Heart left ventricle (tissue), 16 donors: ENCODE results near the gene NXN. TPM values are rescaled to one million over a fixed set of nuclear protein-coding genes. Genes with fewer than 3 reads are reported as not detected.

Experiments
- ATAC-seq, 4 donors: fragments of 200-7000 bp; cut with Tn5 transposase; one replicate each; pipeline ENCODE4 v1.9.1; 2020 to 2022; ENCODE audit warnings: moderate library complexity in 4 of 4, mild to moderate bottlenecking in 3 of 4, moderate number of reproducible peaks in 1 of 4
- DNase-seq, 5 donors: peaks; one replicate each; pipeline ENCODE4 v3.0.0-alpha.2; 2020
- H3K27ac ChIP-seq, 12 donors: fragments of 200-600 bp; sonication (generic) in 4 of 12; one replicate each; pipeline versions ENCODE4 v1.5.0 to v1.8.0; 2016 to 2022; ENCODE audit warnings: mild to moderate bottlenecking in 2 of 12
- H3K27me3 ChIP-seq, 9 donors: fragments of 200-600 bp; sonication (generic) in 2 of 9; one replicate each; pipeline versions ENCODE4 v1.5.1 to v1.8.0; 2016 to 2022; ENCODE audit warnings: mild to moderate bottlenecking in 3 of 9
- H3K36me3 ChIP-seq, 9 donors: fragments of 200-600 bp; sonication (generic) in 2 of 9; one replicate each; pipeline versions ENCODE4 v1.5.0 to v1.8.0; 2018 to 2022; ENCODE audit warnings: mild to moderate bottlenecking in 2 of 9
- H3K4me1 ChIP-seq, 12 donors: fragments of 200-600 bp; sonication (generic) in 4 of 12; one replicate each; pipeline versions ENCODE4 v1.5.0 to v1.8.0; 2016 to 2022; ENCODE audit warnings: mild to moderate bottlenecking in 3 of 12
- H3K4me3 ChIP-seq, 12 donors: fragments of 200-600 bp; sonication (generic) in 4 of 12; one replicate each; pipeline versions ENCODE4 v1.5.0 to v1.8.0; 2017 to 2022; ENCODE audit warnings: mild to moderate bottlenecking in 9 of 12, moderate library complexity in 4 of 12
- H3K9me3 ChIP-seq, 12 donors: fragments of 200-600 bp; sonication (generic) in 4 of 12; one replicate each; pipeline versions ENCODE4 v1.5.0 to v1.8.0; 2016 to 2022; ENCODE audit warnings: mild to moderate bottlenecking in 1 of 12
- POLR2A ChIP-seq, 2 donors: fragments of 450-650 bp; IDR thresholded peaks; one replicate each; pipeline ENCODE4 v1.6.1; 2017; ENCODE audit warnings: antibody characterized with exemption in 2 of 2, mild to moderate bottlenecking in 2 of 2, moderate library complexity in 2 of 2
- WGBS, 4 donors: extraction: QIAGEN DNeasy Blood & Tissue Kit in 2 of 4; methylation state at CpG; one replicate each; pipeline versions ENCODE4 v1.1.5 to v1.1.7; 2013 to 2018; 5-methylcytosine and 5-hydroxymethylcytosine counted together
- intact Hi-C, 10 donors: fragments of 100-400 bp; cut with DNase I; formaldehyde crosslinking; loops; one replicate each; pipeline versions ENCODE4 v1.11.1 to v1.14.2; 2022
- polyA plus RNA-seq, 2 donors: library from polyadenylated mRNA; stranded (reverse); fragments of 200-250 nt; gene quantifications; one replicate each; pipeline ENCODE4 v1.2.3, GENCODE V29; 2013
- total RNA-seq, 9 donors: library from RNA; depleted of rRNA in 2 of 9; stranded (reverse); fragments of >200 nt in 2 of 9; fragmentation: NEBNext Ultra II Directional in 3 of 9; extraction: Animal tissue kit (Norgen Biotek cat#: 25700) in 3 of 9; gene quantifications; one replicate each; pipeline versions ENCODE4 v1.1.0 to v1.2.4, GENCODE V29; 2016 to 2023
- TF ChIP-seq, protein P1 (sequence below), 12 donors: fragments of 200-600 bp; sonication (generic) in 4 of 12; IDR thresholded peaks; one replicate each; pipeline versions ENCODE4 v1.5.0 to v1.8.0; 2018 to 2022; ENCODE audit warnings: antibody characterized with exemption in 12 of 12, mild to moderate bottlenecking in 5 of 12
- donor health status: ischemic (EF 13 %, LVEDD 7.1; RV severe dilation, severe dysfunction).
- donor health status: healthy with polysubstance abuse.
- donor health status: DM: no; HTN: yes; CAD: no.
- donor health status: DM: no; HTN: no; CAD: no.
- donor health status: ischemic (EF 25% LVEDD 6.9; RV normal size, moderate dysfunction).
- donor health status: ischemic (EF 25% LVEDD 5.7; RV mildly dilated, moderate dysfunction).
- donor health status: healthy.
- donor health status: DM: yes; HTN: yes; CAD: no.
- donor health status: ischemic (EF 35%, LVEDD 5.7; RV mildly dilated, moderate dysfunction).
- donor health status: nonischemic (EF 11% LVEDD 7.7; RV severe dilation, severe dysfunction).
- donor health status: DM: yes; HTN: yes; CAD: no.
- donor health status: PGD.
- donor health status: ischemic (EF 29% LVEDD 5.4; RV normal size, mild dysfunction).
- donor health status: nonischemic (EF 23%, LVEDD 6.1; RV moderate dilation, normal function).

The NXN gene
- total and polyA plus RNA-seq, 11 donors, result 8.6 to 20.3 (median 14.1) TPM

DNA sequence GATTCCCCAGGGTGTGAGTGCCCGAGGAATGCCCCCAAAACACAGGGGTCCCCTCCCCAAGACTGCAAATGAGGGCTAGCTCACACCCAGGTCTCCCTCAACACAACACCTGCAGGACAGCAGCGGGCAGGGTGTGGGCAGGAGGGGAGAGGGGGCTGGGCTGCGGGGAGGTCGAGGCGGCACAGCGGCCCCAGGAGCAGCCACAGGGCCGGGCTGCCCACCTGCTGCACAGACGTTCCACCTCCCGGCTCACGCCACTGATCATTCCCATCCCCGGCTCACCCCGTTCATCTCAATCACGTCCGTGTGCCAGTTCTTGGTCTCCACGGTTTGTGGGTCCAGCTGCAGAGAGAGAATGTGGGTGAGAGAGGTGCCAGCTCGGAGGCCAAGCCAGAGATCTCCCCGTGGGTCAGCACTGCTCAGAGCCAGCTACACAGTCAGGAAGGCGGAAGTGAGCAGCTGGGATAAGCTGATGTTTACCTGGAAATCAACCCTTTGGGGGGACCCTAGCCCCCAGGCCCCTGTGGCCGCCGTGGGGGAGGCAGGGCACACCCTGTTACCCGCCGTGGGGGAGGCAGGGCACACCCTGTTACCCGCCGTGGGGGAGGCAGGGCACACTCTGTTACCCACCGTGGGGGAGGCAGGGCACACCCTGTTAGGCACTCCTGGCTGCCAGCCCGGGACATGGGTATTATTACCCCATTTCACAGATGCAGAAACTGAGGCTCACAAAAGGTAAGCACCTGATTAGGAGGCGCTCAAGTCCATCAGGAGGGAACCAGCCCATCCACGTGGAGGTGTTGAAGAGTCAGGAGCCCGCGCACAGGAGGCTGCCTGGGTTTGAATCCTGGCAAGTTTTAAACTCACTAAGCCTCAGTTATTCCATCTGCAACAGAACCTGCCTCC lies 33.5 kb upstream of the NXN start:
- TF ChIP-seq, protein P1, sequence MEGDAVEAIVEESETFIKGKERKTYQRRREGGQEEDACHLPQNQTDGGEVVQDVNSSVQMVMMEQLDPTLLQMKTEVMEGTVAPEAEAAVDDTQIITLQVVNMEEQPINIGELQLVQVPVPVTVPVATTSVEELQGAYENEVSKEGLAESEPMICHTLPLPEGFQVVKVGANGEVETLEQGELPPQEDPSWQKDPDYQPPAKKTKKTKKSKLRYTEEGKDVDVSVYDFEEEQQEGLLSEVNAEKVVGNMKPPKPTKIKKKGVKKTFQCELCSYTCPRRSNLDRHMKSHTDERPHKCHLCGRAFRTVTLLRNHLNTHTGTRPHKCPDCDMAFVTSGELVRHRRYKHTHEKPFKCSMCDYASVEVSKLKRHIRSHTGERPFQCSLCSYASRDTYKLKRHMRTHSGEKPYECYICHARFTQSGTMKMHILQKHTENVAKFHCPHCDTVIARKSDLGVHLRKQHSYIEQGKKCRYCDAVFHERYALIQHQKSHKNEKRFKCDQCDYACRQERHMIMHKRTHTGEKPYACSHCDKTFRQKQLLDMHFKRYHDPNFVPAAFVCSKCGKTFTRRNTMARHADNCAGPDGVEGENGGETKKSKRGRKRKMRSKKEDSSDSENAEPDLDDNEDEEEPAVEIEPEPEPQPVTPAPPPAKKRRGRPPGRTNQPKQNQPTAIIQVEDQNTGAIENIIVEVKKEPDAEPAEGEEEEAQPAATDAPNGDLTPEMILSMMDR (IDR thresholded peaks at IDR 0.05), result no peak
- TF ChIP-seq POLR2A (IDR thresholded peaks at IDR 0.05), result no peak
- 74 to 89% (median 84%) methylated on average over 22 to 30 of the region's 30 CpGs for WGBS, 4 donors
- Histone ChIP-seq H3K4me3 (no peak overlapping the region), H3K36me3 (peaks cover 0 to 71% (median 46%) of the 10 kb centered on the region in 9 donors), H3K27me3 (no peaks in the 10 kb centered on the region), H3K4me1 (peaks cover 0 to 52% (median 18%) of the 10 kb centered on the region in 12 donors), H3K9me3 (no peaks in the 10 kb centered on the region), H3K27ac (peak overlapping the region in 1 of 12 donors; percentile 19)
- intact Hi-C loops, result no loop called here
- DNase-seq, result peak in 1 of 5 donors; percentile 22
- ATAC-seq, result no peak

GRCh38 chr17:1011760-1012735 lies 32.5 kb upstream of the NXN start:
- H3K4me3 ChIP-seq, result no peak overlapping the region
- H3K27ac ChIP-seq, result peak overlapping the region in 3 of 12 donors; percentile 27 to 41 (median 29)
- peaks cover 0 to 57% (median 23%) of the 10 kb centered on the region in 12 donors for H3K4me1 ChIP-seq
- ATAC-seq, result peak in 1 of 4 donors; percentile 3
- H3K27me3 ChIP-seq, result no peaks in the 10 kb centered on the region
- peak in 1 of 5 donors; percentile 20 for DNase-seq
- TF ChIP-seq, protein P1 (IDR thresholded peaks at IDR 0.05), result no peak
- TF ChIP-seq POLR2A (IDR thresholded peaks at IDR 0.05), result no peak
- intact Hi-C loops, result no loop called here
- peaks cover 0 to 79% (median 56%) of the 10 kb centered on the region in 9 donors for H3K36me3 ChIP-seq
- no peaks in the 10 kb centered on the region for H3K9me3 ChIP-seq
- 67 to 90% (median 81%) methylated on average over 26 to 57 of the region's 57 CpGs for WGBS, 4 donors

DNA sequence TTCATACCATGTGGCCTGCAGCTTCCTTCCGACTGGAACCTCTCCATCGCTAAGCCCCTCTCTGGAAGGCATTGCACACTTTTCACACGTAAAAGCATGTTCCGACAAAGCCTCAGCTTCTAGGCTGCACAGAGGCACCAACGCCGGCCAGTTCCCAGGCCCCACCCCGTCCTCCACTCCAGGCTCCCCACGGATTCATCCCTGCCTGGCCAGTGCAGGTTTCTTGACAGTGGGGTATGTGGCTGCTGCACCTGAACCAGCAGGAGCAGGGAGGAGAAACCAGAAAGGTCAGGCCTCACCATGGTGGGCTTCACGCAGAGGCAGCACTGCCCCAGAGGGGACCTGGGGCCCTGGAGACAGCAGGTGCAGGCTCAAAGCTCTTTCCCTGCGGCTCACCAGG lies 31.6 kb upstream of the NXN start:
- ATAC-seq, result no peak
- Histone ChIP-seq H3K9me3 (no peaks in the 10 kb centered on the region), H3K4me1 (peaks cover 4 to 59% (median 29%) of the 10 kb centered on the region in 12 donors), H3K36me3 (peaks cover 0 to 79% (median 62%) of the 10 kb centered on the region in 9 donors), H3K4me3 (no peak overlapping the region), H3K27me3 (no peaks in the 10 kb centered on the region), H3K27ac (peak overlapping the region in 2 of 12 donors; percentile 24 to 75)
- intact Hi-C loops, result no loop called here
- TF ChIP-seq, protein P1 (IDR thresholded peaks at IDR 0.05), result no peak
- TF ChIP-seq POLR2A (IDR thresholded peaks at IDR 0.05), result no peak
- 84 to 90% (median 86%) methylated on average over 9 to 10 of the region's 10 CpGs for WGBS, 4 donors
- DNase-seq, result peak in 1 of 5 donors; percentile 15
